GM21390 (cell line): ENCODE measurements around the gene CCDC124.
"Not testable (repeated sequence)": the region's sequence is repeated elsewhere in the genome, so short reads cannot be mapped to it uniquely, and the experiment has no call there.

ENCODE experiments used
- ATAC-seq: cut with Tn5 transposase; IDR thresholded peaks from one replicate; pipeline ENCODE4 v1.9.1; 2021; ENCODE audit not compliant: unreplicated experiment

The CCDC124 gene, protein sequence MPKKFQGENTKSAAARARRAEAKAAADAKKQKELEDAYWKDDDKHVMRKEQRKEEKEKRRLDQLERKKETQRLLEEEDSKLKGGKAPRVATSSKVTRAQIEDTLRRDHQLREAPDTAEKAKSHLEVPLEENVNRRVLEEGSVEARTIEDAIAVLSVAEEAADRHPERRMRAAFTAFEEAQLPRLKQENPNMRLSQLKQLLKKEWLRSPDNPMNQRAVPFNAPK

DNA sequence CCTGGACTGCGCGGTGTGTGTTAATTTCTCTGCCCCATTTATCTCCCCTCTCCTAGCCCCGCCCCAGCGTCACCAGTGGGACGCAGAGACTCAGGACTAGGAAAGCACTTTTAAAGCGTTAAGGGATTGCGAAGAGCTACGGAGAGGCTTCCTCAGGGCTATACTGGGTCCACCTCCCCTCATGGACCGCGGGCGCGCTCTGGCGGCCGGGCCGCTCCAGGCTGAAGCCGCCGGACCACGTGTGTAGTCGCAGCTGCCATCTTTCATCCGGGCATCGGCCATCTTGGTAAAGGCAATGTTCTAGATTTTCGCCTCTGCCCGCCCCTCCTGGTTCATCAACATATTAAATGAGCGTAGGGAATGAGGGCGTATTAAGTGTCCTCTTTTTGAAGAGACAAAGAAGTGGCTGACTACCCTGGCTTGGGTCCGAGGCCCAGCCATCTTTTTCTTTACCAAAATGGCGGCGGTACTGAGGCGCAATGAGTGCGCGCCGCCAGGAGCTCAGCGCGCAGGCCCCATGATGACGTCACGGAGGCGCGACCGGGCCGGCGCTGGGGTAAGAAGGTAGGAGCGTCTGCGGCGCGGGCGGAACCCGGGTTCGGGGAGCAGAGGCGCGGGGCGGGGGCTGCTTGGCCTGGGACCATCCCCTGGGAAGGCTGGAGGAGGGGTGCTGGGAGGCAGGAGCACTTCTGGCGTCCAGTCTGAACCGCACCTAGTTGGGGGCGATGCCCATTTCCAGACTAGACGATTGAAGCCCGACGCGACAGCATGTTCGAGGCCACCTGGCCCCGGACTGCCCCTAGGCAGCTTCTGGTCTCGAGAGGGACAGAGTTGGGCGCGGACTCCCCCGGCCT, at the start of gene CCDC124:
Gene CCDC124, plus strand, starts transcription at position 531 of the 854 bp plus-strand sequence. CDS start 3,406 bp downstream, outside the sequence.
- peak; percentile 69 for ATAC-seq

DNA sequence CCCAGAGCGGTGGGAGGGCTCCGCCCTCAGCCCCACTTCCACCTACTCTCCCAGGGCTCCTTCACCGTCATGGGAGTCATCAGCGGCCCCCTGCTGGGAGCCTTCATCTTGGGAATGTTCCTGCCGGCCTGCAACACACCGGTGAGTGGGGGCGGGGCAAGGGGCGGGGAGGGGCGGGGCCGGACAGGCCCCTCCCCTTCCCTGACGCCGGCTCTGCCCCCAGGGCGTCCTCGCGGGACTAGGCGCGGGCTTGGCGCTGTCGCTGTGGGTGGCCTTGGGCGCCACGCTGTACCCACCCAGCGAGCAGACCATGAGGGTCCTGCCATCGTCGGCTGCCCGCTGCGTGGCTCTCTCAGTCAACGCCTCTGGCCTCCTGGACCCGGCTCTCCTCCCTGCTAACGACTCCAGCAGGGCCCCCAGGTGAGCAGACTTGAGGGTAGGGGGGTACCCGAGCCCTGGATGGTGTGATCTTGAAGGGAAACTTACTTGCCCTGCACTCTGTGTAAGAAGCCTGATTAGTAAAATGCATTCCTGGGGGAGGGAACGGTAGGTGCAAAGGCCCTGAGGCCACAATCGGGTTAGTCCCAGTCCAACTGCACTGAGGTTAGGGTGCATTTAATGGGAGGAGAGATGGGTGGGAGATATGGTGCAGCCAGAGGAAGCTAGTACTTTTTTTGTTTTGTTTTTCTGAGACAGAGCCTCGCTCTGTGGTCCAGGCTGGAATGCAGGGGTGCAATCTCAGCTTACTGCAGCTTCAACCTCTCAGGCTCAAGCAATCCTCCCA, 49.0 kb upstream of the CCDC124 start:
- no peak for ATAC-seq

DNA sequence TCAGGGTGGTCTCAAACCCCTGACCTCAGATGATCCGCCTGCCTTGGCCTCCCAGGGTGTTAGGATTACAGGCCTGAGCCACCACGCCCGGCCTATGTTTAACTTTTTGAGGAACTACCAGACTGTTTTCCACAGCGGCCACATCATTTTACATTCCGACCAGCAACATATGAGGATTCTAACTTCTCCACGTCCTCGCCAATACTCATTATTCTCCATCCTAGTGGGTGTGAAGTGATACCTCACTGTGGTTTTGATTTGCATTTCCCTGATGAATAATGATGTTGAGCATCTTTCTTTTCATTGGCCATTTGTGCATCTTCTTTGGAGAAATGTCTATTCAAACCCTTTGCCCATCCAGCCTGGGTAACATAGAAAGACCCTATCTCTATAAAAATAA, 46.3 kb upstream of the CCDC124 start:
- no peak for ATAC-seq

DNA sequence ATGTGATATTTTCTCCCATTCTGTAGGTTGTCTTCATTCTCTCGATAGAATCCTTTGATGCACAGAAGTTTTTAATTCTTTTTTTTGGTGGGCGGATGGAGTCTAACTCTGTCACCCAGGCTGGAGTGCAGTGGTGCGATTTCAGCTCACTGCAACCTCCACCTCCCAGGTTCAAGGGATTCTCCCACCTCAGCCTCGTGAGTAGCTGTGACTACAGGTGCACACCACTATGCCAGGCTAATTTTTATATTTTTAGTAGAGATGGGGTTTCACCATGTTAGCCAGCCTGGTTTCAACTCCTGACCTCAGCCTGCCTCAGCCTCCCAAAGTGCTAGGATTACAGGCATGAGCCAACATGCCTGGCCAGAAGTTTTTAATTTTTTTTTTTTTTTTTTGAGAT, 45.6 kb upstream of the CCDC124 start:
- ATAC-seq = not testable (repeated sequence)

DNA sequence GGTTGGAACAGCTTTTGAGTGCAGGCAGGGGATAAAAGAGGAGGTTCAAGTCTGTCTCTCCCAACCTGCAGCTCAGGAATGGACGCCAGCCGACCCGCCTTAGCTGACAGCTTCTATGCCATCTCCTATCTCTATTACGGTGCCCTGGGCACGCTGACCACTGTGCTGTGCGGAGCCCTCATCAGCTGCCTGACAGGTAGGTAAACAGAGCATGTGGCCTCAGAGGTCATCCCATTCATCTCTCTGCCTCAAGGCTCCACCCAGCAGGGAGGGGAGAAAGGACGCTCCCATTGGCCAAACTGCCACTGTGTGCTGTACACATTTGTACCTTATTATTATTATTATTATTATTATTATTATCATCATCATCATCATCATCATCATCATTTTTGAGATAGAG, 44.6 kb upstream of the CCDC124 start:
- no peak for ATAC-seq

DNA sequence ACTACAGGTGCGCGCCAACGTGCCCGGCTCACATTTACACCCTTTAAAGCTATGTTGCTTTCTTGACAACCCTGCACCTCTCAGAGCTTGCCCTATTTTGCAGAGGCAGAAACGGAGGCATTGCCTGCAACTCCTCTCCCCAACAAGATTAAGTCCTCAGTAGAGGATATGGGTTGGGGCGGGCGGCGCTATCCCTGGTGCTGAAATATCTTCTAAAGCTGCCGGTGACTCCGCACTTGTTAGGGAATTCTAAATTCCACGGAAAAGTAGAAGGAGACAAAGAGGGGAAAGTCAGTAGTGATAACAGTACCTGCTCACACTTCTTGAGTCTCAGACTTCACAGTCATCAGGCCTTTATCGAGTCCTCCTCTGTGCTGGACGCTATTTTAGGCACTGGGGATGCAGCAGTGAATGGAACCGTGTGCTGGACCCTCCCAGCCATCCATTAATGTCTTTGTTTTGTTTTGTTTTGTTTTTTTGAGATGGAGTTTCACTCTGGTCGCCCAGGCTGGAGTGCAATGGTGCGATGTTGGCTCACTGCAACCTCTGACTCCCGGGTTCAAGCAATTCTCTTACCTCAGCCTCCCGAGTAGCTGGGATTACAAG, 43.1 kb upstream of the CCDC124 start:
- no peak for ATAC-seq

DNA sequence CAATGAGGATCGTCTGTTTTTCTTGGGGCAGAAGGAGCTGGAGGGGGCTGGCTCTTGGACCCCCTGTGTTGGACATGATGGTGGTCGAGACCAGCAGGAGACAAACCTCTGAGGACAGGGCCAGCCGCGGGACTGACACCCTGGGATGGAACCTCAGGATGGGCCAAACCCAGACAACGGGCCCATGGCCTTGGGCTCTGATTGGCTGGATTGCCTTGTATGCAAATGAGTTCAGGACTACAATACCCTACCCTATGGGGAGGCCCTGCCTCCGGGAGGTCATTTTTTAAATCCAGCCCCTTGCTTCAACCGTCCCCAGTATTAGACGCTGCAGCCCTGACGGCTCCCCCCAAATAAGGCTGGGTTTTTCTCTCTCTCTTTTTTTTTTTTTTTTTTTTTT, 39.0 kb upstream of the CCDC124 start:
- ATAC-seq = no peak

DNA sequence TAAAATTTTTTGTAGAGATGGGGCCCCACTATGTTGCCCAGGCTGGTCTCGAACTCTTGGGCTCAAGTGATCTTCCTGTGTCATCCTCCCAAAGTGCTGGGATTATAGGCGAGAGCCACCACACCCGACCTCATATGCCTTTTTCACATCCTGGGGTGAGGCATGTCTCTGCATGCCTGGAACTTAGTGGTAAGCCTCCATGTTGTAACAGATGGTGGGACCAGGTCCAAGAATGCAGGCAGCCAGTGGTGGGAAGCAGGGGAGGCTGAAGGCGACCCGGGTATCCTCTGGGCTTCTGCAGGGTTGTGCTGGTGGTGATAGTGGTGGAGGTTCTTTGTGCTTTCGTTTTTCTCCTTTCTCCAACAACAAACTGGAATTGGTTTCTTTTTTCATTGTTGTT, 30.1 kb upstream of the CCDC124 start:
- no peak for ATAC-seq

DNA sequence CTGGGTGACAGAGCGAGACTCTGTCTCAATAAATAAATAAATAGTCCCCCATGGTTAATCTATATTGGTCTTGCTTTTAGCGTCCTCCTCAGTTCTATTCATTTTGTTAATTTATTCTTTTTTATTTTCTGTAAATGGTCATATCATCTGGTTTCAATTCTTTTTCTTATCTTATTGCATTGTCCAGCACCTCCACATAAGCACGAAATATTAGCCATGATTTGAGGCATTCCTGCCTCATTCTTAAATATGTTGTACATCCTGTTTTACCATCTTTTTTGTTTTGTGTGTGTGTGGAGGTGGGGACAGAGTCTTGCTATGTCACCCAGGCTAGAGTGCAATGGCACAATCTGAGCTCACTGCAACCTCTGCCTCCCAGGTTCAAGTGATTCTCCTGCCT, 24.6 kb upstream of the CCDC124 start:
- no peak for ATAC-seq

DNA sequence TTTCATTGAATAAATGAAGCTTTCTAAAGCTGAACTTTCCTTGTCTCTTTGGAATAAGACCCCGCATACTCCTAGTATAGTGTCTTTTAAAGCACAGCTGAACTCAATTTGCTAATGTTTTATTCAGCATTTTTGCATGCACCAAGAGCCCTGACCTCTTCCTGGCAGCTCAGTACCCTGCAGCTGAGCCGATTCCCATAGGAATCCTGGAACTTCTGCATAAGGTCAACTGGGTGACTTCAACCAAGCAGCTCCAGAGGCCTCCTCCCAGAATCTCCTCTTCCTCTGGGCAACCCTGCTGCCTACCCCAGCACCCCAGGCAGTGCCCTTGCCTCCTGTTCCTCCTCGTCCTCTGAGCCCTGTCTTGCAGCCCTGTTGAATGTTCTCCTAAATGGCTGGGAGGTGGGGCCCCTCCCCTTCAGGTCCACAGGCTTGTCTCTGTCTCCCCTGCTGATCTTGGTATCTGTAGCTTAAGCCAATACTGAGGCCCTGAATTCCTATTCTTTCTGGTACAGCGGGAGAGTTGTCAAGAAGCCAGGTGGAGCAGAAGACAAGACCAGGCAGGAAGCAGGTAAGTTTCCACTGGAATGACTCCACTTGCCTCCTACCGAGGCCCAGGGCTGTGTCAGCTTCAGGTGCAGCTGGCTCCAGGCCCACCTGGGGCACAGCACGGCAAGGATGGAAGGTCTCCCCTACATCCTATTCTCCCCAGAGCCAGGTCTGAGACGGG, 23.6 kb upstream of the CCDC124 start:
- no peak for ATAC-seq

DNA sequence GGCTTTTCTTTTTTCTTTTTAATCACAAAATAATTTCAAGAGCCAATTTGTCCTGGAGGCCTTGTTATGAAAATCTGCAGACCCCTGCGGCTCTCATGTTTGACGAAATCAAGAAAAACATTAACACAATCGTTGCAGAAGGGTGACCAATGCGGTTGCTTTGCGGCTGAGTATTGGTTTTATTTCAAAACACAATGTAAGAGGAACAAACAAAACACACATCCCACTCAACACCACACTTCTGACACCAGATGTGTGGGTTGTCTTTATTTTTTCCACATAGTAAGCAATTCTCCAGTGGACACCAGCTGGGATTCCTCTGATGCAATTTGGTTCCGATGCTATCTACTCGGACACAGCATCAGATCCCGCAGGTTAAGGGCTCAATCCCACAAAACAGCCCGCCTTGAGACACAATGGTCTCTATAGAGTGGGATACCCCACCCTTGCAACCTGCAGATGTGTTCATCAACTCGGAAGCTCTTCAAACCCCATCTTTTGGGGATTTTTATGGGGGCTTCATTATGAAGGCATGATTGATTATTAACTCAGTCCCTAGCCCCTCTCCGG, 21.9 kb upstream of the CCDC124 start:
- no peak for ATAC-seq

DNA sequence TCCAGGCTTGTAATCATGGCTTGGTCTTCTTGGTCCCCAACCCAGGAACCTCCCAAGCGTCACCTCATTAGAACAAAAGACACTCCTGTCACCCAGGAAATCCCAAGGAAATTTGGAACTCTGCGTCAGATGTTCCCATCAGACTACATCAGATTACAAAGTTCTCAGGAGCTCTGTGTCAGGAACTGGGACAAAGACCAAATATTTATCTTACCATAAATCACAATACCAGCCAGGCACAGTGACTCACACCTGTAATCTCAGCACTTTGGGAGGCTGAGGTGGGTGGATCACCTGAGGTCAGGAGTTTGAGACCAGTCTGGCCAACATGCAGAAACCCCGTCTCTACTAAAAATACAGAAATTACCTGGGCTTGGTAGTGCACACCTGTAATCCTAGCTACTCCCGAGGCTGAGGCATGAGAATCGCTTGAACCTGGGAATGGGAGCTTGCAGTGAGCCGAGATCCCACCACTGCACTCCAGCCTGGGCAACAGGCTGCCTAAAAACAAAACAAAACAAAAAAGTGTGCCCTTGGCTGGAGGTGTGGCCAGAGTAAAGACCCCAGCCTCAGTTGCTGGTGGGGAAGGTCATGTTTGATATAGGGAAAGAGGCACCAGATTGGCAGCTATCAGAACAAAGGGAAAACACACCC, 16.7 kb upstream of the CCDC124 start:
- no peak for ATAC-seq

DNA sequence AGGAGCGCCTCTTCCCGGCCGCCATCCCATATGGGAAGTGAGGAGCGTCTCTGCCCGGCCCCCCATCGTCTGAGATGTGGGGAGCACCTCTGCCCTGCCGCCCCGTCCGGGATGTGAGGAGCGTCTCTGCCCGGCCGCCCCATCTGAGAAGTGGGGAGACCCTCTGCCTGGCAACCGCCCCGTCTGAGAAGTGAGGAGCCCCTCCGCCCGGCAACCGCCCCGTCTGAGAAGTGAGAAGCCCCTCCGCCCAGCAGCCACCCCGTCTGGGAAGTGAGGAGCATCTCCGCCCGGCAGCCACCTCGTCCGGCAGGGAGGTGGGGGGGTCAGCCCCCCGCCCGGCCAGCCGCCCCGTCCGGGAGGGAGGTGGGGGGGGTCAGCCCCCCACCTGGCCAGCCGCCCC, 14.7 kb upstream of the CCDC124 start:
- ATAC-seq = not testable (repeated sequence)

DNA sequence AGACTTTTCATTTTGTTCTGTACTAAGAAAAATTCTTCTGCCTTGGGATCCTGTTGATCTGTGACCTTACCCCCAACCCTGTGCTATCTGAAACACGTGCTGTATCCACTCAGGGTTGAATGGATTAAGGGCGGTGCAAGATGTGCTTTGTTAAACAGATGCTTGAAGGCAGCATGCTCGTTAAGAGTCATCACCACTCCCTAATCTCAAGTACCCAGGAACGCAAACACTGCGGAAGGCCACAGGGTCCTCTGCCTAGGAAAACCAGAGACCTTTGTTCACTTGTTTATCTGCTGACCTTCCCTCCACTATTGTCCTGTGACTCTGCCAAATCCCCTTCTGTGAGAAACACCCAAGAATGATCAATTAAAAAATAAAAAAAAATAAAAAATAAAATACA, 13.7 kb upstream of the CCDC124 start:
- not testable (repeated sequence) for ATAC-seq

DNA sequence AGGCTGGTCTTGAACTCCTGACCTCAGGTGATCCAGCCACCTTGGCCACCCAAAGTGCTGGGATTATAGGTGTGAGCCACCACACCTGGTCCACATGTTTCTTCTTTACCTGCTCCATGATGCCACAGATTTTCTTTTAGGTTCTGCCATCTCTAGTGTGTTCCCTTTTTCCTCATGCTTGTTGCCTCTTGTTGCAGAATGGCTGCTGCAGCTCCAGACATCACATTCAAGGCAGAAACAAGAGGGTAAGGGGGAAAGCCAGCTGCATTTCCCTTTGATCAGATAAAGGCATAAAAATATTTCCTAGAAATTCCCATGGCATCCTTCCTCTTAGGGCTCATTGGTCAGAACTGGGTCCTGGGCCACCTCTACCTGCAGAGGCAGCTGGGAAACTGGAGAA, 12.3 kb upstream of the CCDC124 start:
- ATAC-seq = no peak

DNA sequence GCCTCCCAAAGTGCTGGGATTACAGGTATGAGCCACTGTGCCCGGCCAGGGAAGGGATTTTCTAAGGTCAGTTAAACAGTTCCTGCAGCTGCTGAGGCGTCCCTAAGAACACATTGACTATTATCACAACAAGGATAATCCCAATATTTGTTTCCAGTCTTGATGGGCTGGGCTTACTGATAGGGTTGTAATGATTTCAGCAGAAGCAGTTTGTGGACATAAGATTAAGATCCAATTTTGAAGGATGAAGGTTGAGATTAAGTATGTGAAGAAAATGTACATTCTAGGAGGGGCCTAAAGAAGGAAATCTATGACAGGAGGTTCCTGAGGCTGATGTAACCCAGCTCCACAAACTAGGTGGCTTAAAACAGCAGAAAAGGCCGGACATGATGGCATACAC, 10.7 kb upstream of the CCDC124 start:
- no peak for ATAC-seq

DNA sequence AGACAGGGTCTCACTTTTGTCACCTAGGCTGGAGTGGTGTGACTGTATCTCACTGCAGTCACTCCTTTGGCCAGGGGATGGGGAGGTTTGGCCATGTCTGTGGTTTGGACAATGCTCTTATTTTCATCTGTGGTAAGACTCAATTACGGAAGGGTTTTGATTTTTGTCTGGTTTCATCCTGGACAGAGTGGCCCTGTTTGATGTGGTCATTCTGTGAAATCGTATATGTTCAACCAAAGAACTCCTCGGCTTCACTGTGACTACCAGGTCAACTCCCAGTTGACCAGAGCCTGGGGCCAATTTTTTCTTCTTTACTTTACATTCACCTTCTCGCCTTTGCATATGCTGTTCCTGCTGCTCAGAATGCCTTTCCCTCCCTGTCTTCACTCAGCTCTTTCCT, 6.8 kb upstream of the CCDC124 start:
- ATAC-seq = no peak

DNA sequence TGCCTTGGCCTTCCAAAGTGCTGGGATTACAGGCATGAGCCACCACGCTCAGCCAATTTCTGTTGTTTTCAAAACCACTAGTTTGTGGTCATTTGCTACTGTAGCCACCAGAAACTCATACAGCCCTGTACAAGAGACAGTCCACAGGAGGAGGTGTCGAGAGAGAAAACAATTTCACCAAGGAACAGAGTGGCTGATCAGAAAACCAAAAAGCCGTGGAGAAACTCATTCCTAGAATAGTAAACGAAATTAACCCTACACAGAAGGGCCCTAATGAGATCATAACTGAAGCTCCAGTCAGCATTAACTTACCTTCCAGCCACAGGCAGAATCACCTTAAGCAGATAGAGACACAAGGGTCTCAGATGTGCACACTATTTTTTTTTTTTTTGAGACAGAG, 3.8 kb upstream of the CCDC124 start:
- peak; percentile 33 for ATAC-seq

DNA sequence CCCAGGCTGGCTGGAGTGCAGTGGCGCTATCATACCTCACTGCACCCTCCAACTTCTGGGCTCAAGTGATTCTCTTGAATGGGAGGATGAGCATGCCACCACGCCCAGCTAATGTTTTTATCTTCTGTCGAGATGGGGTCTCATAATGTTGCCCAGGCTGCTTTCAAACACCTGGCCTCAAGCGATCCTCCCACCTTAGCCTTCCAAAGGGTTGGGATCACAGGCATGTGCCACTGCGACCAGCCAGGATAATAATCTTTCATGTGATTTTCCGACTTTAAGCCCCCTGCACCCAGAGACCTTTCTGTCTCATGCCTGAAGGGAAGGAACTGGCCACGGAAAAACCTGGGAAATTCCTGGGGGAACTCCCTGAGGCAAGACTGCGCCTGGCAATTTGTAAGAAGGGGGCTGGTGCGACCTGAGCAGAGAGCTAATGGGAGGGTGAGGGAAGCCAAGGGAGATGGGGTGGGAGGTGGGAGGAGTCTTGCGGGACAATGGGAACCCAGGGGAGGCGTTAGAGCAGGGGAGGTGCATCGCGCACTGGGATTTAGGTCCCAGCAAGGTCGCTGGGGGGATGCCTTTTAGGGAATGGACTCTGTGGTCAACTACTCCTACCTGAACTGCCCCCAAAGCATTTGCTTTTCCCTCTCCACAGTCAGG, 1.2 kb upstream of the CCDC124 start:
- no peak for ATAC-seq
